Measurements from ENCODE around the gene COL17A1.

COL17A1 gene

DNA sequence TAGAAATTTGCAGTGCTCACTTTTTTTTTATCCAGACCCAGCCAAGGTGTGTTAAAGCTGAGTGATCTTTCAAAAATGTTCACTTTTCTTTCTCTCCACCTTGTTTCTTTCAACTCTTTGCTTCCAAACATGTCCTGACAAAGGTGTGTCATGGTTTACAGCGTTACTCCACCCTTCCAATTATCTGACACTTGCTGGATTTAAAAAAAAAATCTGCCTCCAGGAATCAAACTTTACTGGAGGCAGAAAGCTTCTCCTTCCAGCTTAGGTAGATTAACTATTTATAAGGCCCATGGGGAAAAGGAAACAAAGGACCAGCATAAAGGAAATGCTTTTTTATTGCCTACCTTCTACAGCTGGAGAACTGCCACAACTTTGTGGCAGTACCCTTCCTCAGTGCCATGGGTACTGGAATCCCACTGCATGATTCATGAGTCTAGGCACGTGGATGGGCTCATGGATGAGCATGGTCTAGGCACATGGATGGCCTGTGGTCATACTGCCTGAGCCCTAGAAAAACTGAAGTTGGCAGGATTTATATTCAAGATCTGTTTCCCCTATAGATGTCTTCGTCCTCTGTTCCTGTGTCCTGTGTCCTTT is at the start of gene COL17A1:
TSS of gene COL17A1 (minus strand) at position 80 of the 600 bp plus-strand sequence. CDS start 5,207 bp downstream, outside the sequence.
- DNase-seq (ENCODE audit: extremely low read depth, low read depth): no peak
- TF ChIP-seq, protein P1, sequence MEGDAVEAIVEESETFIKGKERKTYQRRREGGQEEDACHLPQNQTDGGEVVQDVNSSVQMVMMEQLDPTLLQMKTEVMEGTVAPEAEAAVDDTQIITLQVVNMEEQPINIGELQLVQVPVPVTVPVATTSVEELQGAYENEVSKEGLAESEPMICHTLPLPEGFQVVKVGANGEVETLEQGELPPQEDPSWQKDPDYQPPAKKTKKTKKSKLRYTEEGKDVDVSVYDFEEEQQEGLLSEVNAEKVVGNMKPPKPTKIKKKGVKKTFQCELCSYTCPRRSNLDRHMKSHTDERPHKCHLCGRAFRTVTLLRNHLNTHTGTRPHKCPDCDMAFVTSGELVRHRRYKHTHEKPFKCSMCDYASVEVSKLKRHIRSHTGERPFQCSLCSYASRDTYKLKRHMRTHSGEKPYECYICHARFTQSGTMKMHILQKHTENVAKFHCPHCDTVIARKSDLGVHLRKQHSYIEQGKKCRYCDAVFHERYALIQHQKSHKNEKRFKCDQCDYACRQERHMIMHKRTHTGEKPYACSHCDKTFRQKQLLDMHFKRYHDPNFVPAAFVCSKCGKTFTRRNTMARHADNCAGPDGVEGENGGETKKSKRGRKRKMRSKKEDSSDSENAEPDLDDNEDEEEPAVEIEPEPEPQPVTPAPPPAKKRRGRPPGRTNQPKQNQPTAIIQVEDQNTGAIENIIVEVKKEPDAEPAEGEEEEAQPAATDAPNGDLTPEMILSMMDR (IDR thresholded peaks at IDR 0.05; ENCODE audit: low read depth, low read length): no peak

DNA sequence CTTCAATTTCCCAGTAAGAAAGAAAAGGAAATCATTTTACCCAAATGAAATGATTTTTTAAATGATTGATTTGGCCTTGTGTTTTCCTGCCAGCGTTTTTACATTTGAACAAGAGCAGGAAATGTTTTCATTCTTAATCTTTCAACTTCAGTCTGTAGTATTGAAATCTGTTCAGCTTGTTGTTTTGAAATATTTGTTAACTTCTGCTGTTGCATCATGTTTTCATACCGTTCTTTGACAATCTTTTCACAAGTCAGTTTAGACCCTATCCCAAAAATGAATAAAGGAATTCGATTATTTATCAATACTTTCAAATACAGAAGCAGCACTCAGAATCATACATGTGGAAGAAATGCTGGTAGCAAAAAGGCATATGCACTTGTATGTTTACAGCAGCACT is 44.4 kb upstream of the COL17A1 start:
- TF ChIP-seq, protein P1 (IDR thresholded peaks at IDR 0.05; ENCODE audit: low read depth, low read length): no peak
- no peak for DNase-seq (ENCODE audit: extremely low read depth, low read depth)

DNA sequence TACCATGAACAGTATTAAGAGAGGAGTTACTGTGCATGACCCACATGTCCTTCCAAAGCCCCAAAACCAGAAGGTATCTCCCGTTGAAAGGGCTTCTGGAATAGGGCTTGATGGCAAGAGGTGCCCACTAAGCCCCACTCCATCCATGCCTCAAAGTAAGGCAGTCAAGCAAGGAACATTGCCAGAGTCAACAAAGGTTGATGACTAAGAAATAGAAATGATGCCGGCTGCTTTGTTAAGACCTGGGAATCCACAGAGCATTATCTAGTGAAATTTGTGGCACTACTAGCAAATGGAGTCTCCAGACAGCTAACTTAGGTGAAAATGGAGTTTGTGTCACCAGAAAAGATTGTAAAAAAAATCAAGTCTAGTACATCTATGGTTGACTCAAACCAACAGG is 42.5 kb upstream of the COL17A1 start:
- TF ChIP-seq, protein P1 (IDR thresholded peaks at IDR 0.05; ENCODE audit: low read depth, low read length): no peak
- no peak for DNase-seq (ENCODE audit: extremely low read depth, low read depth)

DNA sequence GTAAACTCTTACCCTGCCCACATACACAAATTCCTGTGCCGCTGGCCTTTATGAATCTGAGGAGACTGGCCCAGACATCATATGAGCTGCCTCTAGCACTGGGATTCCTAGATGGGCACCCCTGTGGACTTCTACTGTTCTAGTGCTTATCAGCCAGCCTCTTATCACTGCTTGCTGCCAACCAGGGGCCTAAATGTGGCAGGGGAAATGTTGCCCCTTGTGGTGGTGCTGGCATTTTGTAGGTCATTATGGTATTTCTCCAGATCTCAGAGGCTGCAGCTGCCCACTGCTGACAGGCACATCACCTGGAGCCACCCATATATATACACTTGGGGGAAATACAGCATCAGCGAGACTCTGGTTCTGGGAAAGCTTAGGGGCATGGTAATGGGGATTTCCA is 41.7 kb upstream of the COL17A1 start:
- TF ChIP-seq, protein P1 (IDR thresholded peaks at IDR 0.05; ENCODE audit: low read depth, low read length): no peak
- no peak for DNase-seq (ENCODE audit: extremely low read depth, low read depth)

DNA sequence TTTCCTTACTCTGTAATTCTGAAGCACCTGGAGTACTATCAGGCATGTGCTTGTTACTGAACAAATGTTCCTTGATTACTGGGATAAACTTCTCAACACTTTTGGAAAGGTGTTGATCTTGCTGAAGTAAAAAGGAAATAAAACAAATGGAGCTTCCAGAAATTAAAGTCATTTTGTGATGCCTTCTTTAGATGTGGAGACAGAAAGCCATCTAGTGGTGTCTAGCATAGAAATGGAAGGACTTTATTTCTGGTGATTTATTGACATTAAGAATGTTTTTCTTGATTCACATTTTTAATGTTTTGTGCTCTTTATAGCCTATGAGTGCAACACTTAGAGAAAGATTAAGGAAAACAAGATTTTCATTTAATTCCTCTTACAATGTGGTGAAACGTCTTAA is 37.7 kb upstream of the COL17A1 start:
- no peak for DNase-seq (ENCODE audit: extremely low read depth, low read depth)
- TF ChIP-seq, protein P1 (IDR thresholded peaks at IDR 0.05; ENCODE audit: low read depth, low read length): peak; percentile 42

DNA sequence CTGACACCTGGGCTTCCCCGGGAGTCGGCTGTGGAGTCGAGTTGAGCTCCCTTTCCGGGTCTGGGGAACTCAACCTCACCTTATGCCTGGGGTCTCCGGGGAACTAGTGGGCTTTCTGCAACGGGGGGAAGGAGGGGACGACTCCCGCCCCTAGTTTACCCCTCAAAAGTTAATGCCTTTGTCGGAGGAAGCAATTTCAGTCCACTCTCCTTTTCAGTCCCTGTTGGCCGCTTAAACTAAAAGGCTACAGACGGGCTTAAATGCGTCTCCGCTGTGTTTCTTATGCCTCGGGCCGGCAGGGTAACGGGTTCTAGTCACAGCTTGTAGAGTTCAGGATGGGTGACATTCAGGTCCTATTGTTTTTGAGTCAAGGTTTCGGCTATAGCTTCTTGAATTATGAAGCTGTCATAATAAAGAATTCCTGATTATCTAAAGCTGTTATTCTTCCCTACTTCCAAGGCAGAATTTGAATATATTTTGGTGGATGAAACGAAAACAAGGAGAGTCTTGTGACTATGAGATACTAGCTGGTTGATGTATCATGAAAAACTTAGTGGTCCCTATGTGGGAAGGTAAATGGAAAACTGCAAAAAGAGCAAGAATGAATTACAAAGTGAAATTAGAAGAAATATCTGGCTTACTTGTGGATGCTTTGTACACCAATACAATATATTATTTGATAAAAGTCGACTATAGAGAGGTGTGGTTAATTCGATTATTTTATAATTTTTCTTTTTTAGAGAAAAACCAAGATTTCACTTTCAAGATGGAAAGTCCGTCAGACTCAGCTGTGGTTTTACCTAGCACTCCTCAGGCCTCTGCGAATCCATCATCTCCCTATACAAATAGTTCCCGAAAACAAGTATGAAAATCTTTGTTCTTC is 36.8 kb upstream of the COL17A1 start:
- TF ChIP-seq, protein P1 (IDR thresholded peaks at IDR 0.05; ENCODE audit: low read depth, low read length): no peak
- no peak for DNase-seq (ENCODE audit: extremely low read depth, low read depth)

Data from AG09319 (cell line).